ENCODE results near the gene PAM.

- TF ChIP-seq POLR2A (IDR thresholded peaks at IDR 0.05) = no peak
- TF ChIP-seq, protein P1, sequence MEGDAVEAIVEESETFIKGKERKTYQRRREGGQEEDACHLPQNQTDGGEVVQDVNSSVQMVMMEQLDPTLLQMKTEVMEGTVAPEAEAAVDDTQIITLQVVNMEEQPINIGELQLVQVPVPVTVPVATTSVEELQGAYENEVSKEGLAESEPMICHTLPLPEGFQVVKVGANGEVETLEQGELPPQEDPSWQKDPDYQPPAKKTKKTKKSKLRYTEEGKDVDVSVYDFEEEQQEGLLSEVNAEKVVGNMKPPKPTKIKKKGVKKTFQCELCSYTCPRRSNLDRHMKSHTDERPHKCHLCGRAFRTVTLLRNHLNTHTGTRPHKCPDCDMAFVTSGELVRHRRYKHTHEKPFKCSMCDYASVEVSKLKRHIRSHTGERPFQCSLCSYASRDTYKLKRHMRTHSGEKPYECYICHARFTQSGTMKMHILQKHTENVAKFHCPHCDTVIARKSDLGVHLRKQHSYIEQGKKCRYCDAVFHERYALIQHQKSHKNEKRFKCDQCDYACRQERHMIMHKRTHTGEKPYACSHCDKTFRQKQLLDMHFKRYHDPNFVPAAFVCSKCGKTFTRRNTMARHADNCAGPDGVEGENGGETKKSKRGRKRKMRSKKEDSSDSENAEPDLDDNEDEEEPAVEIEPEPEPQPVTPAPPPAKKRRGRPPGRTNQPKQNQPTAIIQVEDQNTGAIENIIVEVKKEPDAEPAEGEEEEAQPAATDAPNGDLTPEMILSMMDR (IDR thresholded peaks at IDR 0.05) = no peak
These were observed 35.6 kb downstream of the PAM start for GRCh38 chr5:102790748-102791147.
